PFSK-1 (cell line): ENCODE measurements around the gene PCGF6. TPM values are rescaled to one million over a fixed set of nuclear protein-coding genes. Genes with fewer than 3 reads are reported as not detected.

Source experiments
- FOXP2 ChIP-seq: optimal IDR thresholded peaks from 2 replicates; pipeline ENCODE3; 2011; ENCODE audit warnings: borderline replicate concordance, control low read depth, inconsistent platforms; ENCODE audit not compliant: insufficient read depth; ENCODE audit errors: extremely low read length, extremely low read depth
- POLR2AphosphoS5 ChIP-seq: IDR thresholded peaks from 2 replicates; pipeline ENCODE4 v1.6.1; 2012; ENCODE audit warnings: low read depth, mild to moderate bottlenecking, control low read depth, low read length, moderate library complexity
- REST ChIP-seq, 2 experiments: IDR thresholded peaks; 2 replicates each; pipeline versions ENCODE4 v1.6.1 to v1.8.0; 2011 to 2012; ENCODE audit warnings: low read depth in 2 of 2, low read length in 2 of 2, control low read depth in 1 of 2, inconsistent platforms in 1 of 2, mild to moderate bottlenecking in 1 of 2, moderate library complexity in 1 of 2; ENCODE audit not compliant: insufficient read depth in 1 of 2
- SIN3A ChIP-seq: IDR thresholded peaks from 2 replicates; pipeline ENCODE4 v1.6.1; 2012; ENCODE audit warnings: mild to moderate bottlenecking, low read length, moderate library complexity, borderline replicate concordance; ENCODE audit not compliant: insufficient read depth
- TAF1 ChIP-seq: IDR thresholded peaks from 2 replicates; pipeline ENCODE4 v1.6.1; 2012; ENCODE audit warnings: low read length, control low read depth, borderline replicate concordance; ENCODE audit not compliant: insufficient read depth
- polyA plus RNA-seq: library from polyadenylated mRNA; unstranded; fragments of >200 nt; gene quantifications from one replicate; pipeline ENCODE4 v1.2.1, GENCODE V29; 2012; ENCODE audit warnings: low read depth, missing spikeins; ENCODE audit not compliant: insufficient read length

PCGF6 gene, protein sequence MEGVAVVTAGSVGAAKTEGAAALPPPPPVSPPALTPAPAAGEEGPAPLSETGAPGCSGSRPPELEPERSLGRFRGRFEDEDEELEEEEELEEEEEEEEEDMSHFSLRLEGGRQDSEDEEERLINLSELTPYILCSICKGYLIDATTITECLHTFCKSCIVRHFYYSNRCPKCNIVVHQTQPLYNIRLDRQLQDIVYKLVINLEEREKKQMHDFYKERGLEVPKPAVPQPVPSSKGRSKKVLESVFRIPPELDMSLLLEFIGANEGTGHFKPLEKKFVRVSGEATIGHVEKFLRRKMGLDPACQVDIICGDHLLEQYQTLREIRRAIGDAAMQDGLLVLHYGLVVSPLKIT
- polyA plus RNA-seq = 10.3 TPM

- TF ChIP-seq TAF1 = peak; percentile 69; the same call in 1 of the 2 replicates
- TF ChIP-seq REST (IDR thresholded peaks at IDR 0.05; ENCODE audit: insufficient read depth in 1 of 2, low read depth in 2 of 2, low read length in 2 of 2) = no peak
- TF ChIP-seq POLR2AphosphoS5 = peak; percentile 65
- peak; percentile 7 for TF ChIP-seq FOXP2
Observed at GRCh38 chr10:103350517-103351260, at the start of gene PCGF6. Gene PCGF6, minus strand, starts transcription at chr10:103351140. Its CDS starts 74 bp downstream, at chr10:103351066.

GRCh38 chr10:103397191-103397825 is 46.4 kb upstream of the PCGF6 start:
- no peak for TF ChIP-seq REST (IDR thresholded peaks at IDR 0.05; ENCODE audit: insufficient read depth in 1 of 2, low read depth in 2 of 2, low read length in 2 of 2)
- no peak for TF ChIP-seq TAF1
- no peak for TF ChIP-seq FOXP2
- no peak for TF ChIP-seq SIN3A

DNA sequence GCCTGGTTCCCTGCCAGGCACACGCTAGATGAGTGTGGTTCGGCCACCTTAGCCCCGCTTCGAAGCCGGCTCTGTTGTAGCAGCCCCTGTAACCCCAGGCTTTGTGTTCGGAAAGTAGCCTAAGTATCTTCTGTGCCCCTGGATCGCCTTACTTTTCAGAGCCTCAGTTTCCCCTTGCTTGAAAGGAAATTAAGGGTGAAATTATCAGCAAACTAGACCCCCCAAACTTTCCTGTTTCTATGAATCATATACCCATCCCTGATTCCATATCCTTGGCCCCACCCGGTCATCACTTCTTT is 45.8 kb upstream of the PCGF6 start:
- TF ChIP-seq FOXP2 (no peak), POLR2AphosphoS5 (no peak; the same call in 1 of the 2 replicates), SIN3A (no peak), REST (IDR thresholded peaks at IDR 0.05; ENCODE audit: insufficient read depth in 1 of 2, low read depth in 2 of 2, low read length in 2 of 2) (no peak), TAF1 (no peak)

DNA sequence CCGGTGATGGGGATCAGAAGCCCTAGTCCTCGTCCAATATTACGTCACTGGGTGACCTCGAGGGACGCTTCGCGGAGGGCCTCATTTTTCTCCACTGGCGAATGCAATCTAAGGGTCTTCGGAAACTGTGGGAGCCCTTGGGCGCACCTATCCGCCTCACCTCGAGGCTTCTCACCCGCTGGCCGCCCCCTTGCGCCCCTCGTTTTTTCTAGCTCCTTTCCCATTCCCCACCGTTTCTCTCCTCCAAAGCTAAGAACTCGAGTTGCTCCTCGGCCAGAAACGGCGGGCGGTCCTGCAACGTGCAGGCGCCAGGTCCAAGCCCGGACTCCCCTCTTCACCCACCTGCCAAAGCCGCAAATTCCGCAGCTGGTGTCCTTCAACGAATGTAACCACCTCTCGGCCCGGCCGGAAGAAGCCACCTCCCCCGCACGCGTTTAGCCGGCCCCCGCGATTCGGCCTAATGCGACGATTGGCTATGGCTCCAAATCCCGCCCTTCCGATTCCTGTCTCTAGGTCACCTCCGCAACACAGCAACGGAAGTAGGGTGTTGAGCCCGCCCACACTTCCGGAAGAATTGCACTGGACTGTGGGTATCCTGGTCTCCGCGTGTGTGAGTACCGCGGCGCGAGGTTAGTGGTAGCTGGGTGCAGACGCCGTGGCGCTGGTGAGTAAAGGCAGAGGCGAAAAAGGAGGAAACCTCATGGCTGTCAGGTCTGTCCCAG is 45.3 kb upstream of the PCGF6 start, which contains the start of the genes ATP5MK and PDCD11:
ATP5MK (minus strand) TSS at position 409 of the 722 bp plus-strand sequence. CDS start 4,018 bp downstream, outside the sequence.
PDCD11 (plus strand) TSS at position 560 of the 722 bp plus-strand sequence. CDS start 1,801 bp downstream, outside the sequence.
- TF ChIP-seq REST (IDR thresholded peaks at IDR 0.05; ENCODE audit: insufficient read depth in 1 of 2, low read depth in 2 of 2, low read length in 2 of 2) (no peak), SIN3A (peak; percentile 51; the same call in 1 of the 2 replicates), POLR2AphosphoS5 (peak; percentile 90), FOXP2 (peak; percentile 61), TAF1 (peak; percentile 82; the same call in 1 of the 2 replicates)
